OCI-LY3 (cell line): ENCODE results near the gene ARL10.

Experiments used
- CTCF ChIP-seq: fragments of 200-600, 300-600 bp; sonication (generic); IDR thresholded peaks from 2 replicates; pipeline ENCODE4 v1.5.1; 2014; ENCODE audit warnings: antibody characterized with exemption, low read length, low read depth
- EZH2phosphoT487 ChIP-seq: fragments of 200-600 bp; shearing (Covaris generic); IDR thresholded peaks from 2 replicates; pipeline ENCODE4 v1.6.1; 2018; ENCODE audit warnings: antibody characterized with exemption, mixed run types, low read depth

- TF ChIP-seq CTCF (no peak), EZH2phosphoT487 (no peak)
Measured at GRCh38 chr5:176352116-176352878, 13.0 kb upstream of the ARL10 start.
